GM12878 (cell line): ENCODE data around the gene C1orf21. TPM values are rescaled to one million over a fixed set of nuclear protein-coding genes. Genes with fewer than 3 reads are reported as not detected.

Experiments used
- ATAC-seq: fragments of 200-7000 bp; cut with Tn5 transposase; 3 replicates; pipeline ENCODE4 v1.9.1; 2020; ENCODE audit warnings: mild to moderate bottlenecking, moderate library complexity
- BruUV-seq: library from RNA; stranded (reverse); fragments of 400-500 nt; replicated peaks from 2 replicates; lab custom pipeline; 2021; lab: Mats Ljungman, UMichigan
- CTCF ChIA-PET: fragments of 300-600 bp; sonication (Branson Sonifier 250); formaldehyde crosslinking; extraction: SDS; loops from one replicate; lab custom pipeline; 2021; ENCODE audit warnings: inconsistent platforms; lab: Yijun Ruan, JAX
- POLR2A ChIA-PET: fragments of 350-600 bp; formaldehyde crosslinking; extraction: SDS; loops from one replicate; lab custom pipeline; 2021; ENCODE audit warnings: inconsistent platforms; lab: Charles Lee
- RAD21 ChIA-PET: fragments of 300-600 bp; sonication (Branson Sonifier 250); formaldehyde crosslinking; loops from one replicate; lab custom pipeline; 2023; ENCODE audit warnings: antibody characterized with exemption; ENCODE audit not compliant: unreplicated experiment; lab: Charles Lee
- SMC1A ChIA-PET: fragments of 300-600 bp; sonication (Branson Sonifier 250); formaldehyde crosslinking; loops from one replicate; lab custom pipeline; 2023; ENCODE audit not compliant: unreplicated experiment, uncharacterized antibody; lab: Charles Lee
- DNase-seq: peaks from one replicate; pipeline ENCODE4 v3.0.0-alpha.2; 2011; ENCODE audit warnings: low read depth, low spot score
- FAIRE-seq: peaks from 3 replicates; lab custom pipeline; 2011; peaks lifted over from hg19 to GRCh38; lab: Jason Lieb, UNC
- H2AFZ ChIP-seq: 2 replicates; pipeline ENCODE4 v1.6.0; 2011; ENCODE audit warnings: low read depth, low read length, control low read depth; ENCODE audit not compliant: control insufficient read depth
- H3K27ac ChIP-seq: 2 replicates; pipeline ENCODE4 v1.5.1; 2011; ENCODE audit warnings: control low read depth; ENCODE audit not compliant: control insufficient read depth, insufficient read depth
- H3K27me3 ChIP-seq, 2 experiments: replicated peaks in 1 of 2; 2 replicates each; pipeline versions ENCODE4 v1.6.0 to v1.6.1; 2011; ENCODE audit warnings: low read length in 1 of 2; ENCODE audit not compliant: control insufficient read depth in 2 of 2, insufficient read depth in 2 of 2
- H3K36me3 ChIP-seq, 2 experiments: 2 replicates each; pipeline ENCODE4 v1.5.1; 2011; ENCODE audit warnings: low read length in 1 of 2; ENCODE audit not compliant: control insufficient read depth in 2 of 2, insufficient read depth in 2 of 2
- H3K4me1 ChIP-seq: 2 replicates; pipeline ENCODE4 v1.6.1; 2011; ENCODE audit warnings: mild to moderate bottlenecking, low read length, moderate library complexity, mixed read lengths; ENCODE audit not compliant: control insufficient read depth, insufficient read depth
- H3K4me2 ChIP-seq: 2 replicates; pipeline ENCODE4 v1.6.0; 2011; ENCODE audit warnings: control low read depth; ENCODE audit not compliant: control insufficient read depth, insufficient read depth
- H3K4me3 ChIP-seq: fragments of 200-600 bp; sonication (generic); 2 replicates; pipeline ENCODE4 v1.5.1; 2016
- H3K79me2 ChIP-seq: 2 replicates; pipeline ENCODE4 v1.6.0; 2011; ENCODE audit warnings: low read length; ENCODE audit not compliant: control insufficient read depth, insufficient read depth
- H3K9ac ChIP-seq: 2 replicates; pipeline ENCODE4 v1.8.0; 2011; ENCODE audit warnings: low read length, control low read depth, mixed read lengths; ENCODE audit not compliant: control insufficient read depth, insufficient read depth
- H3K9me3 ChIP-seq: replicated peaks from 3 replicates; pipeline ENCODE4 v1.5.1; 2011; ENCODE audit warnings: mild to moderate bottlenecking, low read length; ENCODE audit not compliant: control insufficient read depth, insufficient read depth
- H4K20me1 ChIP-seq: 2 replicates; pipeline ENCODE4 v1.6.0; 2011; ENCODE audit not compliant: control insufficient read depth, insufficient read depth
- PAX5 ChIP-seq: IDR thresholded peaks from 2 replicates; pipeline ENCODE4 v1.6.1; 2011; ENCODE audit warnings: low read depth, low read length, borderline replicate concordance
- PML ChIP-seq: IDR thresholded peaks from 2 replicates; pipeline ENCODE4 v1.6.1; 2012; ENCODE audit warnings: low read length, inconsistent platforms
- RB1 ChIP-seq: fragments of 450-650 bp; formaldehyde crosslinking; IDR thresholded peaks from 2 replicates; pipeline ENCODE4 v1.6.1; 2017; ENCODE audit warnings: mild to moderate bottlenecking, borderline replicate concordance
- TBL1XR1 ChIP-seq: IDR thresholded peaks from 2 replicates; pipeline ENCODE4 v1.6.1; 2012; ENCODE audit warnings: low read depth, low read length, improper control_type of control experiment
- WRNIP1 ChIP-seq: IDR thresholded peaks from 2 replicates; pipeline ENCODE4 v1.6.1; 2011; ENCODE audit warnings: low read depth, low read length, improper control_type of control experiment, borderline replicate concordance
- in situ Hi-C: fragments of 300-500 bp; cut with MboI; formaldehyde crosslinking; loops from 9 replicates; pipeline ENCODE4 v1.14.3; 2018; ENCODE audit warnings: mixed read lengths
- intact Hi-C: fragments of 100-400 bp; cut with micrococcal nuclease; formaldehyde crosslinking; loops from one replicate; pipeline ENCODE4 v1.14.2; 2022; ENCODE audit not compliant: unreplicated experiment
- polyA plus RNA-seq, 11 experiments: library from polyadenylated mRNA; depleted of rRNA in 4 of 11; unstranded in 6 of 11; stranded (reverse) in 5 of 11; fragments of >200 nt; fragmentation: Nextera tagmentation in 4 of 11; fragmentation: Illumina TruSeq in 1 of 11; extraction: Ambion mirVana in 4 of 11; extraction: Trizol in 1 of 11; gene quantifications; 1 replicate in 1 of 11; 2 replicates in 10 of 11; pipeline versions ENCODE4 v1.2.1 to v1.2.3, GENCODE V29; 2011 to 2016; ENCODE audit warnings: inconsistent platforms in 2 of 11, missing spikeins in 2 of 11, low read depth in 1 of 11
- total RNA-seq, 4 experiments: library from RNA; depleted of rRNA in 3 of 4; stranded (reverse); fragments of >200 nt in 3 of 4; fragmentation: Illumina TruSeq in 1 of 4; extraction: Trizol in 1 of 4; gene quantifications; 2 replicates each; pipeline versions ENCODE4 v1.2.1 to v1.2.3, GENCODE V29; 2013 to 2021
- TF ChIP-seq, protein P1 (sequence below): fragments of 150-350 bp; IDR thresholded peaks from 2 replicates; pipeline ENCODE4 v1.6.1; 2016; ENCODE audit warnings: low read depth, low read length
- TF ChIP-seq, protein P2 (sequence below): fragments of 450-650 bp; formaldehyde crosslinking; IDR thresholded peaks from 2 replicates; pipeline ENCODE4 v1.5.0; 2022; ENCODE audit warnings: mild to moderate bottlenecking, missing genetic modification characterization

Gene C1orf21
- total and polyA plus RNA-seq, 10 of the 15 experiments (the other 5 are each of a cell fraction or from before 2014, with no cell fraction given): 0.03 to 1.6 (median 0.17) TPM; not detected in 3

DNA sequence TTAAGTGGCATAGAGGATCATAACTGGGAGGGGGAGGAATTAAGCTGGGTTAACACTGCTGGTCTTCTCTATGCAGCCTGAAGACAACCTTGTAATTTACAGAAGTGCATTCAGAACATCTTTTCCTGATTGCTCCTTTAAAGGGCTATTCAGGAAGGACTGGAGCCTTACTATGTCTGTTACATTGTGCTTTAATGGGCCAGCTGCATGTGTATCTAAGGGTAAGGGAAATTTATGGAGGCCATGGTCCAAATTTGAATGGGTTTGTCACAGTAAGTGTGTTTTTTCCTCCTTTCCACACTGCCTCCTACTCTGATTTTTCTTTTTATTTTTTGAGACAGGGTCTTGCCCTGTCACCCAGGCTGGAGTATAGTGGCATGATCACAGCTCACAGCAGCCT lies 19.6 kb downstream of the C1orf21 start:
- H3K79me2 ChIP-seq: no peaks in the 10 kb centered on the region
- TF ChIP-seq WRNIP1 (no peak), TBL1XR1 (no peak), PML (no peak), RB1 (no peak), PAX5 (no peak)
- TF ChIP-seq, protein P1, sequence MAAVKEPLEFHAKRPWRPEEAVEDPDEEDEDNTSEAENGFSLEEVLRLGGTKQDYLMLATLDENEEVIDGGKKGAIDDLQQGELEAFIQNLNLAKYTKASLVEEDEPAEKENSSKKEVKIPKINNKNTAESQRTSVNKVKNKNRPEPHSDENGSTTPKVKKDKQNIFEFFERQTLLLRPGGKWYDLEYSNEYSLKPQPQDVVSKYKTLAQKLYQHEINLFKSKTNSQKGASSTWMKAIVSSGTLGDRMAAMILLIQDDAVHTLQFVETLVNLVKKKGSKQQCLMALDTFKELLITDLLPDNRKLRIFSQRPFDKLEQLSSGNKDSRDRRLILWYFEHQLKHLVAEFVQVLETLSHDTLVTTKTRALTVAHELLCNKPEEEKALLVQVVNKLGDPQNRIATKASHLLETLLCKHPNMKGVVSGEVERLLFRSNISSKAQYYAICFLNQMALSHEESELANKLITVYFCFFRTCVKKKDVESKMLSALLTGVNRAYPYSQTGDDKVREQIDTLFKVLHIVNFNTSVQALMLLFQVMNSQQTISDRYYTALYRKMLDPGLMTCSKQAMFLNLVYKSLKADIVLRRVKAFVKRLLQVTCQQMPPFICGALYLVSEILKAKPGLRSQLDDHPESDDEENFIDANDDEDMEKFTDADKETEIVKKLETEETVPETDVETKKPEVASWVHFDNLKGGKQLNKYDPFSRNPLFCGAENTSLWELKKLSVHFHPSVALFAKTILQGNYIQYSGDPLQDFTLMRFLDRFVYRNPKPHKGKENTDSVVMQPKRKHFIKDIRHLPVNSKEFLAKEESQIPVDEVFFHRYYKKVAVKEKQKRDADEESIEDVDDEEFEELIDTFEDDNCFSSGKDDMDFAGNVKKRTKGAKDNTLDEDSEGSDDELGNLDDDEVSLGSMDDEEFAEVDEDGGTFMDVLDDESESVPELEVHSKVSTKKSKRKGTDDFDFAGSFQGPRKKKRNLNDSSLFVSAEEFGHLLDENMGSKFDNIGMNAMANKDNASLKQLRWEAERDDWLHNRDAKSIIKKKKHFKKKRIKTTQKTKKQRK: no peak
- TF ChIP-seq, protein P2, sequence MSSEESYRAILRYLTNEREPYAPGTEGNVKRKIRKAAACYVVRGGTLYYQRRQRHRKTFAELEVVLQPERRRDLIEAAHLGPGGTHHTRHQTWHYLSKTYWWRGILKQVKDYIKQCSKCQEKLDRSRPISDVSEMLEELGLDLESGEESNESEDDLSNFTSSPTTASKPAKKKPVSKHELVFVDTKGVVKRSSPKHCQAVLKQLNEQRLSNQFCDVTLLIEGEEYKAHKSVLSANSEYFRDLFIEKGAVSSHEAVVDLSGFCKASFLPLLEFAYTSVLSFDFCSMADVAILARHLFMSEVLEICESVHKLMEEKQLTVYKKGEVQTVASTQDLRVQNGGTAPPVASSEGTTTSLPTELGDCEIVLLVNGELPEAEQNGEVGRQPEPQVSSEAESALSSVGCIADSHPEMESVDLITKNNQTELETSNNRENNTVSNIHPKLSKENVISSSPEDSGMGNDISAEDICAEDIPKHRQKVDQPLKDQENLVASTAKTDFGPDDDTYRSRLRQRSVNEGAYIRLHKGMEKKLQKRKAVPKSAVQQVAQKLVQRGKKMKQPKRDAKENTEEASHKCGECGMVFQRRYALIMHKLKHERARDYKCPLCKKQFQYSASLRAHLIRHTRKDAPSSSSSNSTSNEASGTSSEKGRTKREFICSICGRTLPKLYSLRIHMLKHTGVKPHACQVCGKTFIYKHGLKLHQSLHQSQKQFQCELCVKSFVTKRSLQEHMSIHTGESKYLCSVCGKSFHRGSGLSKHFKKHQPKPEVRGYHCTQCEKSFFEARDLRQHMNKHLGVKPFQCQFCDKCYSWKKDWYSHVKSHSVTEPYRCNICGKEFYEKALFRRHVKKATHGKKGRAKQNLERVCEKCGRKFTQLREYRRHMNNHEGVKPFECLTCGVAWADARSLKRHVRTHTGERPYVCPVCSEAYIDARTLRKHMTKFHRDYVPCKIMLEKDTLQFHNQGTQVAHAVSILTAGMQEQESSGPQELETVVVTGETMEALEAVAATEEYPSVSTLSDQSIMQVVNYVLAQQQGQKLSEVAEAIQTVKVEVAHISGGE (CRISPR knock-in tag): no peak
- BruUV-seq: no TSS peak
- H3K4me1 ChIP-seq: no peaks in the 10 kb centered on the region
- no peaks in the 10 kb centered on the region for H3K36me3 ChIP-seq
- H3K9me3 ChIP-seq: no peaks in the 10 kb centered on the region
- ATAC-seq (no peak), DNase-seq (no peak), FAIRE-seq (no peak)
- no peak overlapping the region for H3K9ac ChIP-seq
- ChIA-PET CTCF (no interaction called here), SMC1A (no interaction called here), POLR2A (no interaction called here), RAD21 (no interaction called here)
- H2AFZ ChIP-seq: no peak overlapping the region
- intact Hi-C loops (no loop called here), in situ Hi-C loops (no loop called here)
- no peak overlapping the region for H3K27ac ChIP-seq
- no peak overlapping the region for H3K4me2 ChIP-seq
- no peaks in the 10 kb centered on the region for H4K20me1 ChIP-seq
- no peaks in the 10 kb centered on the region for H3K27me3 ChIP-seq
- no peak overlapping the region for H3K4me3 ChIP-seq
